Measurements from ENCODE around the gene TXLNB. TPM values are rescaled to one million over a fixed set of nuclear protein-coding genes. Genes with fewer than 3 reads are reported as not detected.

TXLNB gene
- total RNA-seq, 1 donor from 2014 or later: 137 TPM

DNA sequence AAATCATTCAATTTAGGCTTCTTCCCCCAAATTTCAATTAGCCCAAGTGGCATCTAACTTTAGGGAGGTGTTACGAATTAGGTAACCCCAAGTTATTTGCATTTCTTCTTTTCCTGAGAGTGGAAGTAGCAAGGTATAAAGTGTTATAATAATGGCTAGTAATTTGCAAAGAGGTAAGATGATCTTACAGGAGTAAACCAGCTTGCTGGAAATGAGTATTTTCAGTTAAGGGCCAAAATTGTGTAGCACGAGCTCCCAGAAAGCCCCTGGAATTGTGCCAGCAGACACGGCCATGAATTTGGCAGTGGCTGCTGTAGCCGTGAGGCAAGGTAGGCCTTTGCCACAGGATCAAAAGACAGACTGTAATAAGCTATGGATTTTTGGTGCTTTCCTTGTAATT is 44.7 kb upstream of the TXLNB start:
- no peak overlapping the region for H3K4me3 ChIP-seq
- no peaks in the 10 kb centered on the region for H3K36me3 ChIP-seq
- H3K27ac ChIP-seq (replicated peaks): no peak overlapping the region
- DNase-seq: peak; percentile 21
- TF ChIP-seq, protein P1, sequence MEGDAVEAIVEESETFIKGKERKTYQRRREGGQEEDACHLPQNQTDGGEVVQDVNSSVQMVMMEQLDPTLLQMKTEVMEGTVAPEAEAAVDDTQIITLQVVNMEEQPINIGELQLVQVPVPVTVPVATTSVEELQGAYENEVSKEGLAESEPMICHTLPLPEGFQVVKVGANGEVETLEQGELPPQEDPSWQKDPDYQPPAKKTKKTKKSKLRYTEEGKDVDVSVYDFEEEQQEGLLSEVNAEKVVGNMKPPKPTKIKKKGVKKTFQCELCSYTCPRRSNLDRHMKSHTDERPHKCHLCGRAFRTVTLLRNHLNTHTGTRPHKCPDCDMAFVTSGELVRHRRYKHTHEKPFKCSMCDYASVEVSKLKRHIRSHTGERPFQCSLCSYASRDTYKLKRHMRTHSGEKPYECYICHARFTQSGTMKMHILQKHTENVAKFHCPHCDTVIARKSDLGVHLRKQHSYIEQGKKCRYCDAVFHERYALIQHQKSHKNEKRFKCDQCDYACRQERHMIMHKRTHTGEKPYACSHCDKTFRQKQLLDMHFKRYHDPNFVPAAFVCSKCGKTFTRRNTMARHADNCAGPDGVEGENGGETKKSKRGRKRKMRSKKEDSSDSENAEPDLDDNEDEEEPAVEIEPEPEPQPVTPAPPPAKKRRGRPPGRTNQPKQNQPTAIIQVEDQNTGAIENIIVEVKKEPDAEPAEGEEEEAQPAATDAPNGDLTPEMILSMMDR (IDR thresholded peaks at IDR 0.05; ENCODE audit: borderline replicate concordance): no peak
- no peaks in the 10 kb centered on the region for H3K9me3 ChIP-seq (replicated peaks)
- intact Hi-C loops (cut with micrococcal nuclease): no loop called here
- no peaks in the 10 kb centered on the region for H3K27me3 ChIP-seq (ENCODE audit: low read depth)
- H3K4me1 ChIP-seq: peaks cover 7% of the 10 kb centered on the region

DNA sequence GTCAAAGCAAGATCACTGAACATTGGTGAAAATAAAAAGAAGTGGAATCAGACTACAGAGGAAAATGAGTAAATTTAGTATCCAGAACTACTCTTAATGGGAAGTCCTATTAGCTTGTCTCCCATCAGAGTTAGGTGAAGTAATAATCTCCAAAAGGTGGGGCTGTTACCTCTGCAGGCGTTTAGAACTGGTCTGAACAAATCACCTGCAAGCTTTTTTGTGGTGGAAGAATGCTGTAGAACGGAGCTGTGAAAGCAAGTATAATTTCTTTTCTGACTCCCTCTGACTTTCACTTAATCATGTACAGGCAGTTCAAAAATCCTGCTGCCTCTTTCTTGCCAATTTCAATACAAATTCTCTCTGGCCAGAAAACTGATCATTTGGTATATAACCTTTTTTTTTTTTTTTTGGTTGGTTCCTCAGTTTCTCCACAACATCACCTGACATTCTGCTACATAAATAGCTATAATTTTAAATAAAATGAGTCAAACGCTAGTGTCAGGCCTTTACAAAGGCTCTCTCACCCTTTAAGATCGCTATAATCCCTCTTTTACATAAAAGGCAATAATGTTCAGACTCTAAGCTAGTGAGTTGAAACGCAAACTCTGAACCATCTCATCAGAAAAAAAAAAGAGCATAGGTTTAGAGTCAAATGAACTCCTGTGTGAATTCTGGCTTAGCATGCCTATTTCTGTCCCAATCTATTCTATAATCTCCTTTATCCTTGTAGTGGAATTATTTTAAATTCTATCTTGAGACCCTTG is 43.8 kb upstream of the TXLNB start:
- DNase-seq: no peak
- no peaks in the 10 kb centered on the region for H3K9me3 ChIP-seq (replicated peaks)
- intact Hi-C loops (cut with micrococcal nuclease): no loop called here
- no peaks in the 10 kb centered on the region for H3K36me3 ChIP-seq
- H3K27ac ChIP-seq (replicated peaks): peak overlapping the region; percentile 64
- no peaks in the 10 kb centered on the region for H3K27me3 ChIP-seq (ENCODE audit: low read depth)
- H3K4me1 ChIP-seq: peaks cover 7% of the 10 kb centered on the region
- TF ChIP-seq, protein P1 (IDR thresholded peaks at IDR 0.05; ENCODE audit: borderline replicate concordance): no peak
- H3K4me3 ChIP-seq: no peak overlapping the region

DNA sequence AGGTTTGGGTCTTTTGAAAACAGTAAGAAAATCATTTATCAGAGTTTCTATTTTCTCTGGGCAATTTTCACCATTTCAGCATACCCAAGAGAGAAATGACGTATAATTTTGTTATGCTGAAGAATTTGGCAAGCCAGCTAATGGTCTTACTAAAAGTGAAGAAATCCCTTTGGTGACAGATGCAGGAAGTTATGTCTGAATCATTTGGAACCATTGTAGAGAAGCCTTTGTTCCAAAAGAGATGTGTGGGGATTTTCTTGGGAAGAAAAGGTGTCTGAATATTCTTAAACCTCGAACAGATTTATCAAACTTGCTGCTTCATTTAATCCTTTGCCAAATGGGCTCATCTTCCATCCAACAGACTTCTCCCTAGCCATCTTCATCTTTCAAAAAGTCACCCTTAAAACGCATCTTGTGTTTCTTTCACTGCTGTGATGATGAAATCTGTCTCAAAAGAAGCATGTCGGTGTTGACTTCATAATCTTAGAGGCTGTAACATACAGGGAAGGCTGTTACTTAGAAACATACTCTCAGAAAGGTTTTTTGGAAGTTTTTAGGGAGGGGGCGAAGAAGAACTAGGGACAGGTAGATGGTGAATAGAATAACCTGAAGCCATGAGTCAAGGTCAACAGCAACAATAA is 43.1 kb upstream of the TXLNB start:
- intact Hi-C loops (cut with micrococcal nuclease): no loop called here
- no peaks in the 10 kb centered on the region for H3K27me3 ChIP-seq (ENCODE audit: low read depth)
- H3K4me1 ChIP-seq: peaks cover 7% of the 10 kb centered on the region
- H3K27ac ChIP-seq (replicated peaks): peak overlapping the region; percentile 64
- no peaks in the 10 kb centered on the region for H3K36me3 ChIP-seq
- no peak for DNase-seq
- no peak overlapping the region for H3K4me3 ChIP-seq
- TF ChIP-seq, protein P1 (IDR thresholded peaks at IDR 0.05; ENCODE audit: borderline replicate concordance): no peak
- no peaks in the 10 kb centered on the region for H3K9me3 ChIP-seq (replicated peaks)

DNA sequence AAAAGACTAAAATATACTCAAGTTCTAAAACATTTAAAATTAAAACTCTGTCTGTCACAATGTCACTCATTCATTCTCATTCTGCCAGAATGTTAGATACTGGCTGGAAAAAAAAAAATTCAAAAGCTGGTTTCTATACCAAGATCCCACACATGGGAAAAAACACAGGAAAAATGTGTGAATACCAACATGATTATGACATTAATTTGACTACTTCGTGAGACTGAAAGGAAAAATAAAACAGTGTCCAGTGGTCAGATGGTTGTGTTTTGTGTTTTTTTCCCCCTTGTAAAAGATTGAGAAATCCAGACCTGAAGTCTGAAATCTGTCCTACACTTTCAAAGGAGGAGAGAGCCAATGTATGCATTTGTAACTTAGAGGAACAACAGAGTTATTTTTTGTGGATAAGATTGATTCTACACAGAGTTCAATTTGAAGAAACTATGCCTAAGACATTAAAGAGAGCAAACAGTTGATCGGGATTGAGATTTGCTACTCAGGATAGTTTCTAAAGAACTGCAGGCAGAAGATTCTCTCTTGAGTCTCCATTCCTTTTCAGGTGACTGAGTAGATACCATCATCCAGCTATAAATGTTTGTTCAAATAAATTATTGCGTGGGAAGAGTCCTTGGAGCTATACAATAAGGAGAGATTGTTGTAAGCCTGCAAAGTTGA is 39.2 kb upstream of the TXLNB start:
- DNase-seq: no peak
- TF ChIP-seq, protein P1 (IDR thresholded peaks at IDR 0.05; ENCODE audit: borderline replicate concordance): no peak
- Histone ChIP-seq H3K4me3 (no peak overlapping the region), H3K36me3 (no peaks in the 10 kb centered on the region), H3K27me3 (ENCODE audit: low read depth) (no peaks in the 10 kb centered on the region), H3K9me3 (replicated peaks) (no peaks in the 10 kb centered on the region), H3K27ac (replicated peaks) (no peak overlapping the region), H3K4me1 (no peaks in the 10 kb centered on the region)
- intact Hi-C loops (cut with micrococcal nuclease): no loop called here

DNA sequence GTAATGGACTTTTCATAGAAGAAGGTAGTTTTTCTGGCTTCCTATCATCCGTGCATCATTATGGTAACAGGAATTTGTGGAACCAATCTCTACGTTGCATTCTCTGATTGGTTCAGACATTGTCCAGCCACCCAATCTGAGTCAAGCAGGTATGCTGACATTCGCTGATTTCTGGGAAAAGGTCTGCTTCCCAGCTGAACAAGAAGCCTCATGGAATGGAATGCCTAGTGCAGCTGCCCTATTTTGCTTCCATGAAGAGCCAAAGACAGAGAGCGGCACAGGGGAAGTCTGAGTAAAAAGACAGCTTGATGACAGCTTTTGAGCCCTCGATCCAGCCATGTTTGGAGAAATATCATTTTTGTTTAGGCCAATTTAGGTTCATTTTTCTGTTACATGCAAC is 38.5 kb upstream of the TXLNB start:
- TF ChIP-seq, protein P1 (IDR thresholded peaks at IDR 0.05; ENCODE audit: borderline replicate concordance): no peak
- no peak for DNase-seq
- no peaks in the 10 kb centered on the region for H3K4me1 ChIP-seq
- intact Hi-C loops (cut with micrococcal nuclease): no loop called here
- H3K36me3 ChIP-seq: no peaks in the 10 kb centered on the region
- H3K4me3 ChIP-seq: no peak overlapping the region
- H3K27ac ChIP-seq (replicated peaks): no peak overlapping the region
- H3K27me3 ChIP-seq (ENCODE audit: low read depth): no peaks in the 10 kb centered on the region
- H3K9me3 ChIP-seq (replicated peaks): no peaks in the 10 kb centered on the region
